Nephron (organoid): Measurements from ENCODE around the gene M1AP.
"Not testable (repeated sequence)": the region's sequence is repeated elsewhere in the genome, so short reads cannot be mapped to it uniquely, and the experiment has no call there.

Experiments
- H3K27ac Mint-ChIP-seq, 3 experiments: 2 replicates each; pipeline ENCODE4 v1.8.0; 2020; ENCODE audit warnings: mixed read lengths in 3 of 3, mild to moderate bottlenecking in 2 of 3, moderate library complexity in 1 of 3
- H3K27me3 Mint-ChIP-seq: 2 replicates; pipeline ENCODE4 v1.8.0; 2021; ENCODE audit warnings: low read depth, mild to moderate bottlenecking, moderate library complexity, mixed read lengths
- H3K36me3 Mint-ChIP-seq: 2 replicates; pipeline ENCODE4 v1.8.0; 2020; ENCODE audit warnings: low read depth, mixed read lengths
- H3K4me1 Mint-ChIP-seq: 2 replicates; pipeline ENCODE4 v1.8.0; 2020; ENCODE audit warnings: mixed read lengths
- H3K4me3 Mint-ChIP-seq, 3 experiments: 2 replicates each; pipeline ENCODE4 v1.8.0; 2020; ENCODE audit warnings: mild to moderate bottlenecking in 3 of 3, mixed read lengths in 3 of 3, moderate library complexity in 2 of 3
- H3K9me3 Mint-ChIP-seq: 2 replicates; pipeline ENCODE4 v1.8.0; 2020; ENCODE audit warnings: mixed read lengths
- TF ChIP-seq, protein P1 (sequence below), 3 experiments: fragments of 200-600 bp; sonication (generic); IDR thresholded peaks; one replicate each; pipeline ENCODE4 v1.5.0; 2021; ENCODE audit warnings: antibody characterized with exemption in 3 of 3; ENCODE audit not compliant: unreplicated experiment in 3 of 3

The M1AP gene

DNA sequence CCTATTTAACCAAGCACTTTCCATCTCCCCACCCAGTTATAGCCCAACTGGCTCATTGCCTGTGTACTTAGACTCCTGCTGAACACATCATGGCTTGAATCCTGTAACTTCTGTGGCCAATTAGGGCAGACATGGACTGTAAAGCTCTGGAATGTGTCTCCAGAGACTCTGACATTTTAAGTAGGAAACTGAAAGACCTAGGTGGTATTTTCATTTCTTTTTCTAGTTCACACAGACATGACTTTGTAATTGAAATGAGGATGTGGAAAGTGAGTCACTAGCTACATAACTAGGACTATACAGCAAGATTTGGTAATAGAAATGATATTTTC, 81.4 kb downstream of the M1AP start:
- H3K4me1 Mint-ChIP-seq: no peaks in the 10 kb centered on the region
- H3K4me3 Mint-ChIP-seq: no peak overlapping the region
- TF ChIP-seq, protein P1, sequence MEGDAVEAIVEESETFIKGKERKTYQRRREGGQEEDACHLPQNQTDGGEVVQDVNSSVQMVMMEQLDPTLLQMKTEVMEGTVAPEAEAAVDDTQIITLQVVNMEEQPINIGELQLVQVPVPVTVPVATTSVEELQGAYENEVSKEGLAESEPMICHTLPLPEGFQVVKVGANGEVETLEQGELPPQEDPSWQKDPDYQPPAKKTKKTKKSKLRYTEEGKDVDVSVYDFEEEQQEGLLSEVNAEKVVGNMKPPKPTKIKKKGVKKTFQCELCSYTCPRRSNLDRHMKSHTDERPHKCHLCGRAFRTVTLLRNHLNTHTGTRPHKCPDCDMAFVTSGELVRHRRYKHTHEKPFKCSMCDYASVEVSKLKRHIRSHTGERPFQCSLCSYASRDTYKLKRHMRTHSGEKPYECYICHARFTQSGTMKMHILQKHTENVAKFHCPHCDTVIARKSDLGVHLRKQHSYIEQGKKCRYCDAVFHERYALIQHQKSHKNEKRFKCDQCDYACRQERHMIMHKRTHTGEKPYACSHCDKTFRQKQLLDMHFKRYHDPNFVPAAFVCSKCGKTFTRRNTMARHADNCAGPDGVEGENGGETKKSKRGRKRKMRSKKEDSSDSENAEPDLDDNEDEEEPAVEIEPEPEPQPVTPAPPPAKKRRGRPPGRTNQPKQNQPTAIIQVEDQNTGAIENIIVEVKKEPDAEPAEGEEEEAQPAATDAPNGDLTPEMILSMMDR (IDR thresholded peaks at IDR 0.05; ENCODE audit: unreplicated experiment in 3 of 3): no peak
- peaks cover 46% of the 10 kb centered on the region for H3K27me3 Mint-ChIP-seq
- no peak overlapping the region for H3K27ac Mint-ChIP-seq
- no peaks in the 10 kb centered on the region for H3K36me3 Mint-ChIP-seq
- H3K9me3 Mint-ChIP-seq: no peaks in the 10 kb centered on the region

GRCh38 chr2:74566076-74566753, 81.9 kb downstream of the M1AP start:
- Mint-ChIP-seq H3K9me3 (no peaks in the 10 kb centered on the region), H3K4me1 (no peaks in the 10 kb centered on the region), H3K27ac (no peak overlapping the region), H3K27me3 (peaks cover 51% of the 10 kb centered on the region), H3K36me3 (no peaks in the 10 kb centered on the region), H3K4me3 (no peak overlapping the region)
- TF ChIP-seq, protein P1 (IDR thresholded peaks at IDR 0.05; ENCODE audit: unreplicated experiment in 3 of 3): no peak

- Mint-ChIP-seq H3K9me3 (no peaks in the 10 kb centered on the region), H3K27me3 (peaks cover 65% of the 10 kb centered on the region), H3K36me3 (no peaks in the 10 kb centered on the region), H3K4me1 (no peaks in the 10 kb centered on the region), H3K4me3 (no peak overlapping the region), H3K27ac (no peak overlapping the region)
- TF ChIP-seq, protein P1 (IDR thresholded peaks at IDR 0.05; ENCODE audit: unreplicated experiment in 3 of 3): no peak
Measured at GRCh38 chr2:74564222-74564621, 83.9 kb downstream of the M1AP start.

- peak overlapping the region in 1 of 3 experiments; percentile 24 for H3K4me3 Mint-ChIP-seq
- H3K27ac Mint-ChIP-seq: no peak overlapping the region
- no peaks in the 10 kb centered on the region for H3K4me1 Mint-ChIP-seq
- TF ChIP-seq, protein P1 (IDR thresholded peaks at IDR 0.05; ENCODE audit: unreplicated experiment in 3 of 3): no peak
- H3K36me3 Mint-ChIP-seq: no peaks in the 10 kb centered on the region
- H3K9me3 Mint-ChIP-seq: no peaks in the 10 kb centered on the region
- H3K27me3 Mint-ChIP-seq: peaks cover 74% of the 10 kb centered on the region
Measured at GRCh38 chr2:74562126-74562775, 85.9 kb downstream of the M1AP start.

DNA sequence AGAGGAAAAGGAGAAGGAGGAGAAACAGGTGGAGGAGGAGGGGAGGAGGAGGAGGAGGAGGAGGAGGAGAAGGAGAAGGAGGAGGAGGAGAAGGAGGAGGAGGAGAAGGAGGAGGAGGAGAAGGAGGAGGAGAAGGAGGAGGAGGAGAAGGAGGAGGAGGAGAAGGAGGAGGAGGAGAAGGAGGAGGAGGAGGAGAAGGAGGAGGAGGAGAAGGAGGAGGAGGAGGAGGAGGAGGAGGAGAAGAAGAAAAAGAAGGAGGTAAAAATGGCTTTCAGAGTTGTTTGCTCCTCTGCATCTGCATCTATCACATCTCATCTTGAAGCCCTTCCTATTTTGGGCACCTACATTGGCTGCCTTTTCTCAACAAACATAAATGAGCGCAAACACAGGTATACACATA, 87.1 kb downstream of the M1AP start:
- not testable (repeated sequence) for H3K4me1 Mint-ChIP-seq, H3K36me3 Mint-ChIP-seq, H3K4me3 Mint-ChIP-seq, H3K9me3 Mint-ChIP-seq, H3K27ac Mint-ChIP-seq
- peaks cover 73% of the 10 kb centered on the region for H3K27me3 Mint-ChIP-seq

GRCh38 chr2:74560591-74560990, 87.5 kb downstream of the M1AP start:
- Mint-ChIP-seq H3K36me3 (no peaks in the 10 kb centered on the region), H3K4me1 (no peaks in the 10 kb centered on the region), H3K27ac (peak overlapping the region in 2 of 3 experiments; percentile 10 to 52), H3K4me3 (no peak overlapping the region), H3K27me3 (peaks cover 69% of the 10 kb centered on the region), H3K9me3 (no peaks in the 10 kb centered on the region)
- TF ChIP-seq, protein P1 (IDR thresholded peaks at IDR 0.05; ENCODE audit: unreplicated experiment in 3 of 3): no peak
